Measurements from ENCODE around the gene EFCAB6. TPM values are rescaled to one million over a fixed set of nuclear protein-coding genes. Genes with fewer than 3 reads are reported as not detected.

The EFCAB6 gene
- total RNA-seq, 2 experiments from 2014 or later: 0.27 to 0.29 TPM

DNA sequence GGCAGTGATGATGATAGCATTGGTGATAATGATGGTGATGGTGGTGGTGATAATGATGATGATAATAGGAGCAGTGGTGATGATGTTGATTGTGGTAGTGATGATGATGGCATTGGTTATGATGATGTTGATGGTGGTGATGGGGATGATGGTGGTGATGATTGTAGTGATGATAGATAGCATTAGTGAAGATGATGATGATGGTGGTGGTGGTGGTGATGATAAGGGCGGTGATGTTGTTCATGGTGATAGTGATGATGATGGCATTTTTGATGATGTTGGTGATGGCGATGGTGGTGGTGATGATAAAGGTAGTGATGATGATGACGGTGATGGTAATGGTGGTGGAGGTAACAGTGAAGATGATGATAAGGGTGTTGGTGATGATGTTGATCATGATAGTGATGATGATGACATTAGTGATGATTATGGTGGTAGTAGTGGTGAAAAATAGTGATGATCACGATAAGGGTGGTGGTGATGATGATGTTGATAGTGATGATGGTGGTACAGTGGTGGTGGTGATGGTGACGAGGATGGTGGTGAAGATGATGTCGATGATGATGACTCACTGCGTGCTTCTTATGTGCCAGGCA lies 307.3 kb downstream of the EFCAB6 start:
- no peak overlapping the region for H3K27ac Mint-ChIP-seq
- POLR2A ChIA-PET: no interaction called here
- no peaks in the 10 kb centered on the region for H3K9me3 Mint-ChIP-seq
- CTCF ChIA-PET: no interaction called here
- intact Hi-C loops (cut with micrococcal nuclease): no loop called here
- no peak overlapping the region for H3K4me3 Mint-ChIP-seq
- no peaks in the 10 kb centered on the region for H3K4me1 Mint-ChIP-seq (ENCODE audit: low read depth)
- no peak for DNase-seq
- no peaks in the 10 kb centered on the region for H3K27me3 Mint-ChIP-seq
- H3K36me3 Mint-ChIP-seq: no peaks in the 10 kb centered on the region

DNA sequence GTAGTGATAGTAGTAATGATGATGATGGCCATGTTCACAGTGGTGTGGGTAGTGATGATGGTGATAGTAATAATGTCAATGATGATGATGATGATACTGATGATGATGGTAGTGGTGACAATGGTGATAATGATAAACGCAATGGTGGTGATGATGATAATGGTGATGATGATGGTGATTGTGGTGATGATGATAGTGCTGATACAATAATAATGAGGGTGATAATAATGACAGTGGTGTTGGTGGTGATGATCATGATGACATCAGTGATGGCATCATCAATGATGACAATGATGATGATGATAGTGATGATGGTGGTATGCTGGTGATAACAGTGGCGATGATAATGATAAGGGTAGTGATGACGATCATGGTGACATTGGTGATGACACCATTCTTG lies 308.0 kb downstream of the EFCAB6 start:
- CTCF ChIA-PET: no interaction called here
- no peak for DNase-seq
- Mint-ChIP-seq H3K27ac (no peak overlapping the region), H3K27me3 (no peaks in the 10 kb centered on the region), H3K4me3 (no peak overlapping the region), H3K36me3 (no peaks in the 10 kb centered on the region), H3K9me3 (no peaks in the 10 kb centered on the region), H3K4me1 (ENCODE audit: low read depth) (no peaks in the 10 kb centered on the region)
- POLR2A ChIA-PET: no interaction called here
- intact Hi-C loops (cut with micrococcal nuclease): no loop called here

DNA sequence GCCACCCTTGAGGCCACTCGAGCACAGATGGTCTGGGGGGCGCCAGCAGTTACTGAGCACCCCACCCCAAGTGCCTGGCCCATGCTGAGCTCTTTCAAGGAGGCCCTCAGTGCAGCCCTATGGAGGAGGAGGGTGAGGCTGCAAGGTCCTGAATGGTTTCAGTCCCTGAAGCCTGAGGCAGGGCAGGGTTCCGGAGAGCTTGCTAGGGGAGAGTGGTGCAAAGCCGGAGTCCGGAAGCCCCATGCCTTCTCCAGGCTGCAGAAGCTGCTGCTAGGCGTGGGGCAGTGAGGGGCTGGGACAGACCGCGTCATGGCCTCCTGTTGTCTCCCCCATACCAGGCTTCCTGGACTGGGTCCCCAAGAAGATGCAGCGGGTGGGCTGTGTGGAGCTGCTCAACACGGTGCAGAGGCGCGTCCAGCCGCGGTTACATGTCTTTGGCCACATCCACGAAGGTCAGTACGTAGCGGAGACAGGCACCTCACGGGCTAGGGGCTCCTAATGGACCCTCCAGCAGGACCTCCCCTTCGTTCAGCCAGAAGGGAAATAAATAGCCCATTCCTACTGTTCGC lies 309.7 kb downstream of the EFCAB6 start:
- DNase-seq: no peak
- Mint-ChIP-seq H3K36me3 (no peaks in the 10 kb centered on the region), H3K27me3 (no peaks in the 10 kb centered on the region), H3K9me3 (no peaks in the 10 kb centered on the region), H3K4me3 (no peak overlapping the region), H3K27ac (no peak overlapping the region), H3K4me1 (ENCODE audit: low read depth) (no peaks in the 10 kb centered on the region)
- intact Hi-C loops (cut with micrococcal nuclease): no loop called here
- POLR2A ChIA-PET: no interaction called here
- CTCF ChIA-PET: no interaction called here

DNA sequence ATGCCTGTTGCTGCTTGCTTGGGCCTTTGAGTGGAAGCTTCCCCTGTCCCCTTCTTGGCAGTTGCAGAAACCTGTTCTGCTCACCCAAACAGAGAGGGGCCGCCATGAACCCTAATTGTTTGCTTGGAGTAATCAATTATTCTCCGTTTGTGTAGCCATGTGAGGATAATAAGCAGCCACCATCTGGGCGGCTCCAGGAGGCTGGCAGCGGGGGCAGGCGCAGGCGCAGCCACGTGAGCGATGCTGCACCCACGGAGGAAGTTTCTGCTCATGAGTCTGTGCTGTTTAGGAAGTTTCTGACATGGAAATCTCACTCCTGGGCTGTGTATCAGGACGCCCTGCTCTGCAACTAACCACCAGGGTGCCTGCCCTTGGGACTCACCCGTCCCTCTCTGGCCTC lies 310.2 kb downstream of the EFCAB6 start:
- intact Hi-C loops (cut with micrococcal nuclease): no loop called here
- Mint-ChIP-seq H3K27me3 (no peaks in the 10 kb centered on the region), H3K4me3 (no peak overlapping the region), H3K27ac (no peak overlapping the region), H3K9me3 (no peaks in the 10 kb centered on the region), H3K36me3 (no peaks in the 10 kb centered on the region), H3K4me1 (ENCODE audit: low read depth) (no peaks in the 10 kb centered on the region)
- no peak for DNase-seq
- ChIA-PET CTCF (no interaction called here), POLR2A (no interaction called here)

DNA sequence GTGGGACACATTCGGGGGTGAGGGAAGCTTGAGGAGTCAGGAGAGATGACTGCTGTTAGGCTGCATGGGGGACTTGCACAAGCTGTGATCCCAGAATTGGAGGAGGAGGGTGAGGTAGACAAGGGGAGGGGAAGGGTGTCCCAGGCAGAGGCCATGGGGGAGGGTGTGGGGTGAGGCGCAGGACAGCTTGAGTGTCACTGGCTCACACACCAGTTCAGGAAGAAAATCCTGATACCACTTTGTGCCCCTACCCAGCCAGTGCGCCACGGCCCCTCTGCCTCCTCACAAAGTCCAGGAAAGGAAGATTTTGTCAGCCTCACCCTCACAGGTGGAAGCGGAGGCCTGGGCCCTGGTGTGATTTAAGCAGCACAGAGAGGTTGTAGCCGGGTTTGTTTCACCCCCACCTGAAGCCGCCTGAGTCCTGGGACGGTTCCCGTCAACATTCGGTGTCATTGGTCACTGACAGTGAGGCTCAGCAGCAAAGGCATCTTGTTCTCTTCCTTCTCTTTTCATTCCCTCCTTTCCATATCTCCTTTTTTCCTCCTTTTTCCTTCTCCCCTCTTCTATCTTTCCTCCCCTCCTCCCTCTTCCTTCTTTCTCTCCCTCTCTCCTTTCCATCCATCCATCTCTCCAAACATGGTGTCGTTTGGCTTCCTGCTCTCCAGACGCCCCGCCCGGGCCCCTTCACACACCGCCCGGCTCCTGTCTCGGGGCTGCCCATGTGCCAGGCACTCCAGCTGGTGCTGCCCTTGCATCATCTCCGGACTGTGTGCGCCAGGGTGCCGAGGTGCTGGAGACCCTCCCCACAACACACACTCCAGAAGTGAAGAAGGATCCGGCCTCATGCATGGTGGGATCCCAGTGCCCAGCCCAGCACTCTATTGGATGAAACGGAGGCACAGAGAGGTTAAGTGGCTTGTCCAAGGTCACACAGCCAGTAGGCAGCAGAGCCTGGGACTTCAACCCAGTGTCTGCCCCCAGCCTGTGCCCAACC lies 311.0 kb downstream of the EFCAB6 start:
- intact Hi-C loops (cut with micrococcal nuclease): no loop called here
- Mint-ChIP-seq H3K9me3 (no peaks in the 10 kb centered on the region), H3K4me1 (ENCODE audit: low read depth) (no peaks in the 10 kb centered on the region)

DNA sequence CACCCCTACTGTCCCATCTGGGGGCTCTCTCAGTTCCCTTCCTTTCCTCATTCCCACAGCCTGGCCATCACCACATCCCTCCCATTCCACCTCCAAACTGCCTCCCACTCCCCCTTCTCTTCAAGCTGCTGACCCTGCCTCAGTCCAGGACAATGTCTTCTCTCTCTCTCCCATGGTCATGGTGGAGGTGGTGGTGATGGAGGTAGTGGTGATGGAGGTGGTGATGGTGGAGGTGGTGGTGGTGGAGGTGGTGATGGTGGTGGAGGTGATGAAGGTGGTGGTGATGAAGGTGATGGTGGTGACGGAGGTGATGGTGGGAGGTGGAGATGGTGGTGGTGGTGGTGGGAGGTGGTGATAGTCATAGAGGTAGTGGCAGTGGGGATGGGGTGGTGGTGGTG lies 313.2 kb downstream of the EFCAB6 start:
- no peaks in the 10 kb centered on the region for H3K9me3 Mint-ChIP-seq
- CTCF ChIA-PET: no interaction called here
- H3K27ac Mint-ChIP-seq: no peak overlapping the region
- no peak overlapping the region for H3K4me3 Mint-ChIP-seq
- intact Hi-C loops (cut with micrococcal nuclease): no loop called here
- DNase-seq: no peak
- POLR2A ChIA-PET: no interaction called here
- no peaks in the 10 kb centered on the region for H3K36me3 Mint-ChIP-seq
- H3K4me1 Mint-ChIP-seq (ENCODE audit: low read depth): no peaks in the 10 kb centered on the region
- no peaks in the 10 kb centered on the region for H3K27me3 Mint-ChIP-seq

More for the DNA sequence above, 311.0 kb downstream of the EFCAB6 start:
- Mint-ChIP-seq H3K27me3 (no peaks in the 10 kb centered on the region), H3K36me3 (no peaks in the 10 kb centered on the region), H3K4me3 (no peak overlapping the region), H3K27ac (no peak overlapping the region)
- CTCF ChIA-PET: no interaction called here
- no peak for DNase-seq
- POLR2A ChIA-PET: no interaction called here

DNA sequence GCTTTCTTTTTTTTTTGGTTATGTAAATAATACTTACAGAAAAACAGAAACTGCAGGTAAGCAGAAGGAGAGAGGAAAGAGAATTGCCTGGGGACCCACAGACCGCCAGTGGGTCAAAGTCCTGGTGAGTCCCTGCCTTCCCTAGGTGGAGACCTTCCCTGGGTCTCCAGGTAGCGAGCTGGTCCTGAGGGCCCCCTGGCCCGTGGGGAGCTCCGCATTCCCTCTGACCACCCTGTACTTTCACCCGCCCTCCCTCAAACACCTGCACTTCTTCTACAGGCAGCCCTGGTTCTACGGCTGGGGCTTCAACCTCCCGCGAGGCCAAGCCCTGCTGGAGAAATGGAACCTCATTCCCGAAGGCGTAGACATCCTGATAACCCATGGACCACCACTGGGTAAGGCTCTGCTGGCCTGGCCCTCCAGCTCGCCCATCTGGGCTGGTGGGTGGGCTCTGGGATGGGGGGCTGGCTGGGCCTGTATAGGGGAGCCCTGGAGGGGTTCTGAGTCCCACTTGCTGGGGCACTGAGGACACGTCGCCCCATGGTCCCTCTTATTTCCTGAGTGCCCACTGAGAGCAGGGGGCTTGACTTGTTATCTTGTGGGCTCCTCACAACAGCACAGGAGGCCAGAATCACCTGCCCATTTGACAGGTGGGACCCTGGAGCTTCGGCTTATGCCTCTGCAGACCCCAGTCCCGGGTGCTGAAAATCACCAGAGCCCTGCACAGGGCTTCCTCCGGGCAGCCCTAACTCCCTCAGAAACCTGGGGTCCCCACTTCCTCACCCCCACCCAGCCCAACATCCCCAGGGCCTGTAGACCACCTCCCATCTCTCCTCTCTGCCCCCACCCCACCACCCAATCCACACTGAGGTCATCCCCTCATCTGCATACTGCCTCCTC lies 313.9 kb downstream of the EFCAB6 start:
- Mint-ChIP-seq H3K27ac (no peak overlapping the region), H3K4me1 (ENCODE audit: low read depth) (no peaks in the 10 kb centered on the region), H3K4me3 (no peak overlapping the region), H3K36me3 (no peaks in the 10 kb centered on the region), H3K9me3 (no peaks in the 10 kb centered on the region), H3K27me3 (no peaks in the 10 kb centered on the region)
- no peak for DNase-seq
- ChIA-PET POLR2A (no interaction called here), CTCF (no interaction called here)
- intact Hi-C loops (cut with micrococcal nuclease): no loop called here

DNA sequence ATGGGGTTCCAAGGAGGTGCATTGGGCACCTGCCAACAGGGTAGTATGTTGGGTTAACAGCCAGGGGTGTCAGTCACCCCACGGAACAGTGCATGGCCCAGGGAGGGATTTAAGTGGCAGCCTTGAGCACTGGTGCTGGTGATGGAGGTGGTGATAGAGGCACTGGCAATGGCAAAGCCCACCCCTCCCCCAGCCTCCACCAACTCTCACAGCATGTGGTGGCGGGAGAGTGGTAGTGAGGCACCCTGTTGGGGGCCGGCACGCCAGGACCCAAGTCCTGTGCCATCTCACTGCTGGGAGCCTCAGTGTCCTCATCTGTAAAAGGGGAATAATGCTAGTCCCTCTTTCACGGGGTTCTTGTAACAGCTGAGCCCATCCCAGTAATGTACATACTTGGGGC lies 318.8 kb downstream of the EFCAB6 start:
- CTCF ChIA-PET: no interaction called here

DNA sequence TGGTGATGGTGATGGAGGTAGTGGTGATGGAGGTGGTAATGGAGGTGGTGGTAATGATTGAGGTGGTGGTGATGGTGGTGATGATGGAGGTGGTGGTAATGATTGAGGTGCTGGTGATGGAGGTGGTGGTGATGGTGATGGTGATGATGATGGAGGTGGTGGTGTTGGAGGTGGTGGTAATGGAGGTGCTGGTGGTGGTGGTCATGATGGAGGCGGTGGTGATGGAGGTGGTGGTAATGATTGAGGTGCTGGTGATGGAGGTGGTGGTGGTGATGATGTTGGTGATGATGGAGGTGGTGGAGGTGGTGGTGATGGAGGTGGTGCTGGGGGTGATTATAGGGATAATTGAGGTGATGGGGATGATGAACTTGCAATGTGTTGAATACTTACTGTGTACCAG lies 320.4 kb downstream of the EFCAB6 start:
- ChIA-PET CTCF (no interaction called here), POLR2A (no interaction called here)
- intact Hi-C loops (cut with micrococcal nuclease): no loop called here
- DNase-seq: no peak
- Mint-ChIP-seq H3K36me3 (no peaks in the 10 kb centered on the region), H3K4me1 (ENCODE audit: low read depth) (no peaks in the 10 kb centered on the region), H3K4me3 (no peak overlapping the region), H3K27ac (no peak overlapping the region), H3K9me3 (peaks cover 2% of the 10 kb centered on the region), H3K27me3 (peaks cover 5% of the 10 kb centered on the region)

More for the DNA sequence above, 318.8 kb downstream of the EFCAB6 start:
- Mint-ChIP-seq H3K4me3 (no peak overlapping the region), H3K36me3 (no peaks in the 10 kb centered on the region), H3K27me3 (peaks cover 1% of the 10 kb centered on the region), H3K27ac (no peak overlapping the region), H3K4me1 (ENCODE audit: low read depth) (no peaks in the 10 kb centered on the region), H3K9me3 (peaks cover 2% of the 10 kb centered on the region)
- POLR2A ChIA-PET: no interaction called here
- no peak for DNase-seq
- intact Hi-C loops (cut with micrococcal nuclease): no loop called here

DNA sequence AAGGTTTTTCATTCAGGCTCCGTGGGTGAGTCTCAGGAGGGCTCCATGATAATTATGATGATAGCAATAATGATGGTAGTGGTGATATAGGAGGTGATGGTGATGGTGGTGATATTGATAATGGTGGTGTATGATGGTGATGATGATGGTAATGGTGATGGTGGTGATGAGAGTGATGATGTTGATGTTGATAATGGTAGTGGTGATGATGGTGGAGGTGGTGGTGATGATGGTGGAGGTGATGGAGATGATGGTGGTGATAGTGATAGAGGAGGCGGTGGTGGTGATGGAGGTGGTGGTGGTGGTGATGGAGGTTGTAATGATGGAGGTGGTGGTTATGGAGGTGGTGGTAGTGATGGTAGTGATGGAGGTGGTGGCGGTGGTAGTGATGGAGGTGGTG lies 320.9 kb downstream of the EFCAB6 start:
- Mint-ChIP-seq H3K9me3 (peaks cover 2% of the 10 kb centered on the region), H3K27ac (no peak overlapping the region), H3K4me1 (ENCODE audit: low read depth) (no peaks in the 10 kb centered on the region), H3K27me3 (peaks cover 5% of the 10 kb centered on the region), H3K4me3 (no peak overlapping the region), H3K36me3 (no peaks in the 10 kb centered on the region)
- POLR2A ChIA-PET: no interaction called here
- DNase-seq: no peak
- intact Hi-C loops (cut with micrococcal nuclease): no loop called here
- CTCF ChIA-PET: no interaction called here

DNA sequence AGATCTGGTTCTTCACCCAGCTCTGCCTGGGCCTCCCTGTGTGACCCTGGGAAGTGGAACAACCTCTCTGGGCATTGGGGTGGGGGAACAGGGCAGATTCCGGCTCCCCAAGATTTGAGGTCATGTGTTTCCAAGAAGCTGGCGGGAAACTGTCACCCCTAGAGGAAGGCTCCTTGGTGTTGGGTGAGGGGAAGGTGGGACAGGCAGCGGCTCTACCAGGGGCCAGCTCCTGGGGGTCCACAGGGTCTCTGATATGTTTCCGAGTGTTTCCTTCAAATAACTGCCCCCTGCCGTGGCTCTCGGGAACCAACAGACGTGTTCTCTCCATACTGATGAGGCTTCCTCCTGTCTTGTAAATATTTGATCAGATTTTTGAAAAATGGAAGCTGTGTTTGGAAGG lies 321.8 kb downstream of the EFCAB6 start:
- Mint-ChIP-seq H3K9me3 (peaks cover 2% of the 10 kb centered on the region), H3K4me3 (no peak overlapping the region), H3K27ac (no peak overlapping the region), H3K27me3 (peaks cover 5% of the 10 kb centered on the region), H3K4me1 (ENCODE audit: low read depth) (no peaks in the 10 kb centered on the region), H3K36me3 (no peaks in the 10 kb centered on the region)
- ChIA-PET POLR2A (no interaction called here), CTCF (no interaction called here)
- no peak for DNase-seq
- intact Hi-C loops (cut with micrococcal nuclease): no loop called here

DNA sequence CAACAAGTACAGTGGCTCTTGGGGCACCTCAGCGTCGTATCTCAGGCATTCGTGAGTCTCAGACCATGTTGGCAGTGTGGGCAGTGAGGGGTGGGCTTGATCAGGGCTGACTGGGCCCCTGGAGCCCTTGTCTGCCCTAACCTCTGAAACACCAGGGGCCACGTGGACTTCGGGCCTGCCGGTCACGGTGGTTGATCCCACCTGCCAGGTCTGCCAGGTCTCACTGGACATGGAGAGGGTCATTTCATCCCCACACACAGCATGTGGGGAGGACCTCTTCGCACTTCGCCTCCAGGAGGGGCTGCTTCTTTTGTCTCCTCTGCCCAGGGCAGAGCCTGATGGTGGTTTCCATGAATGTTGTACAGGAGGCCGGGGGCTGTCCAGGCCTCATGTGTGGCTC lies 323.2 kb downstream of the EFCAB6 start:
- H3K36me3 Mint-ChIP-seq: no peaks in the 10 kb centered on the region
- H3K27me3 Mint-ChIP-seq: peaks cover 5% of the 10 kb centered on the region
- H3K4me3 Mint-ChIP-seq: no peak overlapping the region
- H3K27ac Mint-ChIP-seq: no peak overlapping the region
- intact Hi-C loops (cut with micrococcal nuclease): no loop called here
- H3K9me3 Mint-ChIP-seq: peaks cover 2% of the 10 kb centered on the region
- DNase-seq: no peak
- ChIA-PET CTCF (no interaction called here), POLR2A (no interaction called here)
- H3K4me1 Mint-ChIP-seq (ENCODE audit: low read depth): no peaks in the 10 kb centered on the region
